Fibroblast of pulmonary artery (primary cell): ENCODE measurements around the gene ITM2C.
A peak's percentile ranks its signal among the peaks of the same experiment; 100 is the strongest.

ENCODE experiments used
- DNase-seq: peaks from one replicate; pipeline ENCODE4 v3.0.0-alpha.2; 2010; ENCODE audit warnings: low read depth
- H3K4me3 ChIP-seq: replicated peaks from 2 replicates; pipeline ENCODE4 v1.5.1; 2011; ENCODE audit warnings: low read depth, mild to moderate bottlenecking, control low read depth, low read length, moderate library complexity
- TF ChIP-seq, protein P1 (sequence below): IDR thresholded peaks from 2 replicates; pipeline ENCODE4 v1.5.1; 2011; ENCODE audit warnings: mild to moderate bottlenecking, control low read depth, low read length, inconsistent platforms; ENCODE audit errors: missing control alignments

The ITM2C gene

DNA sequence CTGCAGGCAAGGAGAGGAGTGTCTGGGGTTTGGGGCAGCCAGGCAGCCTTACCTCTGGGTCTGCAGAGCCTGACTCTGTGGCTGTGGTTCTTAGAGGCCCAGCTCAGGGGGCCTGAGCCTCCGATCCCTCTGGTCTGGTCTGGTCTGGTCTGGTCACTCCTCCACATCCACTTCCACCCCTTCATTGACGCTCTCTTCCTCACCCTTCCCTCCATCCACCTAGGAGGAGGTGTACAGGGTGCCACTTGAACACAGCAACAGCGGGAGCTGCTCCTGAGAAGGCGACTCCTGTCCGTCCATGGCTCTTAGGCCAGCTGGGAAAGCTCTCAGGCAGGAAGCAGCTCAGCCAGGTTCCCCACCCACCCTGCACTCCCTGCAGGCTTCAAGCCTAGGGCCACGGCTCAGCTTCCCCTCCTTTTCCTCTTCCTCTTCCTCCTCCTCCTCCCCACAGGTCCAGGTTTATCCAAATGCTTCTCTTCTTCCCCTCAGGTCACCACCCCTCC is 43.4 kb downstream of the ITM2C start:
- DNase-seq, result no peak
- H3K4me3 ChIP-seq, result no peak overlapping the region
- TF ChIP-seq, protein P1, sequence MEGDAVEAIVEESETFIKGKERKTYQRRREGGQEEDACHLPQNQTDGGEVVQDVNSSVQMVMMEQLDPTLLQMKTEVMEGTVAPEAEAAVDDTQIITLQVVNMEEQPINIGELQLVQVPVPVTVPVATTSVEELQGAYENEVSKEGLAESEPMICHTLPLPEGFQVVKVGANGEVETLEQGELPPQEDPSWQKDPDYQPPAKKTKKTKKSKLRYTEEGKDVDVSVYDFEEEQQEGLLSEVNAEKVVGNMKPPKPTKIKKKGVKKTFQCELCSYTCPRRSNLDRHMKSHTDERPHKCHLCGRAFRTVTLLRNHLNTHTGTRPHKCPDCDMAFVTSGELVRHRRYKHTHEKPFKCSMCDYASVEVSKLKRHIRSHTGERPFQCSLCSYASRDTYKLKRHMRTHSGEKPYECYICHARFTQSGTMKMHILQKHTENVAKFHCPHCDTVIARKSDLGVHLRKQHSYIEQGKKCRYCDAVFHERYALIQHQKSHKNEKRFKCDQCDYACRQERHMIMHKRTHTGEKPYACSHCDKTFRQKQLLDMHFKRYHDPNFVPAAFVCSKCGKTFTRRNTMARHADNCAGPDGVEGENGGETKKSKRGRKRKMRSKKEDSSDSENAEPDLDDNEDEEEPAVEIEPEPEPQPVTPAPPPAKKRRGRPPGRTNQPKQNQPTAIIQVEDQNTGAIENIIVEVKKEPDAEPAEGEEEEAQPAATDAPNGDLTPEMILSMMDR, result no peak

DNA sequence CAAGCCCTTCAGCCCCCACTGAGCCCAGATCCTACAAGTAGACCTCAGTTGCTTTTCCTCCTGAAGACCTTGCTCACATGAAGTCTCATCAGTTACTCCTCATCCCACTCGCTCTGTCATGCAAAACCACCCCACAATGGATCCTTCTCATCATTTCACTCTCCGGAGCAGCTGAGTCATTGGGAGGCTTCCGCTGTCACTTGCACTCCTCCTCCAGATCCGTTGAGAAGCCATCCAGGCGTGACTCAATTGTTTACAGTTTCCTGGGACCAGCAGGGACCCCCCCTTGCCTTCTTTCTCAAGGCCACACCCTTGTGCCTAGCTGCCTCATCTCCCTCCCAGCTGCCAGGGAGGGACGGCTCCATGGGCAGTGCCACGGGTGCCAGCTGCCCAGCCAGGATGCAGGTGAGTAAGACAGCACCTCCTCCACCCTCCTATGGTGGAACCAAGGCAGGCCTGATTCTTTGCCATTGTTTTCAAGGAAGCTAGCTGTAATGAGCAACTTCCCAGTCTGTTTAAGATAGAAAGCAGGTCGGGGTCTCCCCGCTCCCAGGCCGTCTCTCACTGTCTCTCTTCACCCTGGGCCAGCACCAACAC is 44.0 kb downstream of the ITM2C start:
- DNase-seq, result peak; percentile 85
- TF ChIP-seq, protein P1, result no peak
- no peak overlapping the region for H3K4me3 ChIP-seq

DNA sequence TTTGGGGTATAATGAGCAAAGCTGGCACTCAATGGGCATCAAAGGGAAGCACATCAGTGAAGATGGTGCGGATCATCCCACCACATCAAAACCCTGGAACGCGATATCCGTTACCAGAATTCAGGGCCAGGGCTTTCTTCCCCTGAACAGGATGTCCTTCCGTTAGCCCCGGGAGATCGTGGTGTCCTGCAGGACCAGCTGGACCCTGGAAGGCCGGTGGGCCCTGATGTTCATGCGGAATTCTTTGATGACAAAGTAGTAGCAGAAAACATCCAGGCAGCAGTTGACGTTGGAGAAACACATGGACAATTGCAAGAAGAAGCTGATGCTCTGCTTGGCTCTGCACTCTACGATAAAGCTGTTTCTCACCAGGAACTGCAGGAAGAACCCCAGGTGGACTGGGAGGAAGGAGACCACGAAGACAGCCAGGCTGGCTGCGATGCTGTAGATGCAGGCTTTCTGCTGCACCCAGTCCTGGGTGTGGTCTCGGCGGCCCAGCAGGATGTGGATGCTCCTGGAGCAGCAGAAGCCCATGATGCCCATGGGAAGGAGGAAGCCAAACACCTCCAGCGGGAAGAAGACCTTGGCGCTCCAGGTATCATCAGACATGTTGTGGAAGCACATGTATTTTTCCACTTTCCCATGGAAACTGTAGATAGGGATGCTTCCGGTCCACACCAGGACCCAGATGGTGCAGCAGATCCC is 45.3 kb downstream of the ITM2C start:
- no peak overlapping the region for H3K4me3 ChIP-seq
- TF ChIP-seq, protein P1, result no peak
- DNase-seq, result no peak

DNA sequence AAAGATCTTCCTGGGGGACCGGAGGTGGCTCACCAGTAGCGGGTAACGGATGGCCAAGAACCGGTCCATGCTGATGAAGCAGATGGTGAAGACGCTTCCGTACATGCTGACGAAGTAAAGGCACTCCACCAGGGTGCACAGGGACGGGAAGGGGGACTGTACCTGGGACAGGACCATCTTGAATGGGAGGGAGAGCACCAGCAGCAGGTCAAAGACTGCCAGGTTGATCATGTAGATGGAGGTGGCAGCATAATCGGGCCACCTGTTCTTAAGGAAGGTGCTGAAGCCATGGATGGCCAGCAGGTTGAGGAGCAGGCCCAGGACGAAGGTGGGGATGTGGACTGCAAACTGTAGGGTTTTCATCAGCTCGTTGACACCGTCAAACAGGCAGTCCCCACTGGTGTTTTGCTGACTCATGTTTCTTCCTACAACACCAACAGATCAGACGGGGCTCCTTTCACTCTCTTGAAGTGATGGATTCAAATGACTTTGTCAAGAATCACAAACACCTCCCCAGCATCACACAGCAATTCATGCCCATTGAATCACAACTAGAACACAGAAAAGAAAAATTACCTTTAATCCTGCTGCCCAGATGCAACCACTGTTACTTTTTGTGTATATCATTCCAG is 45.9 kb downstream of the ITM2C start:
- H3K4me3 ChIP-seq, result no peak overlapping the region
- DNase-seq, result no peak
- TF ChIP-seq, protein P1, result no peak

DNA sequence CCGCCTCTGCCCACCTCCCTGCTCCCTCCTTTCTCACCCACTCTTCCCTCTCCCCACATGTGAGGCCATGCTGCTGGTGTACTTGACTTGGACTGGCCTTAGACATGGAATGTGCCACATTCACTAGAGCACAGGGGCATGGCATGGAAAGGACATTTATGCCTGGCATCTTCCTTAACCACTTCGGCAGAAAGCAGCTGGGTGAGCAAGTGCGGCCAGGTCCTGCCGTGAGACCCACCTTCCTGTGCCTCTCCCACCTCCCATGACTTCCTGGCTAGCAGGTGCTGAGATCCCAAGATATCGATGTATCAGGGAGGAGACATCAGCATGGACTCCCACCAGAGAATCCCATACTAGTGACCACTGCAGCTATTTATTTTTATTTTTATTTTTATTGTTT is 47.3 kb downstream of the ITM2C start:
- no peak for DNase-seq
- no peak overlapping the region for H3K4me3 ChIP-seq

DNA sequence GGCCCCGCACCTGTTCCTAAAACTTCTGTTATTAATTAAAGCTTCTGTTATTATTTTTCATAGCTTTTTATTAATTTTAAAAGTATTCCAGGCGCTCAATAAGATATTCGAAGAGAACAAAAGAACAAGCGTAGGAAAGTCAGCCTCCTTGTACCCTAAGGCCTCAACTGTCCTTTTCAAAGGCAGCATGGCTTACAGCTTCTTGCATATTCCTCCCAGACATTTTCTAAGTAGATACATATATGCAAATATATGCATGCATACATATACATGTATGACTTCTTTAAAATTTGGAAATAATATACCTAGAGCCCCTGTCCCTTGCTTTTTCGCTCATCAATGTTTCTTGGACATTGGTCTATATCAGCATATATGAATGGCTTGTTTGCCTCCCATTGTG is 48.0 kb downstream of the ITM2C start:
- H3K4me3 ChIP-seq, result no peak overlapping the region
- DNase-seq, result no peak
- TF ChIP-seq, protein P1, result no peak

More for the DNA sequence above, 47.3 kb downstream of the ITM2C start:
- TF ChIP-seq, protein P1, result no peak
